ENCODE results near the gene MMD2.

- TF ChIP-seq CTCF (IDR thresholded peaks at IDR 0.05; ENCODE audit: insufficient read depth, low read length) = no peak
- no peak for TF ChIP-seq GABPA (IDR thresholded peaks at IDR 0.05; ENCODE audit: low read depth)
- TF ChIP-seq, protein P1, sequence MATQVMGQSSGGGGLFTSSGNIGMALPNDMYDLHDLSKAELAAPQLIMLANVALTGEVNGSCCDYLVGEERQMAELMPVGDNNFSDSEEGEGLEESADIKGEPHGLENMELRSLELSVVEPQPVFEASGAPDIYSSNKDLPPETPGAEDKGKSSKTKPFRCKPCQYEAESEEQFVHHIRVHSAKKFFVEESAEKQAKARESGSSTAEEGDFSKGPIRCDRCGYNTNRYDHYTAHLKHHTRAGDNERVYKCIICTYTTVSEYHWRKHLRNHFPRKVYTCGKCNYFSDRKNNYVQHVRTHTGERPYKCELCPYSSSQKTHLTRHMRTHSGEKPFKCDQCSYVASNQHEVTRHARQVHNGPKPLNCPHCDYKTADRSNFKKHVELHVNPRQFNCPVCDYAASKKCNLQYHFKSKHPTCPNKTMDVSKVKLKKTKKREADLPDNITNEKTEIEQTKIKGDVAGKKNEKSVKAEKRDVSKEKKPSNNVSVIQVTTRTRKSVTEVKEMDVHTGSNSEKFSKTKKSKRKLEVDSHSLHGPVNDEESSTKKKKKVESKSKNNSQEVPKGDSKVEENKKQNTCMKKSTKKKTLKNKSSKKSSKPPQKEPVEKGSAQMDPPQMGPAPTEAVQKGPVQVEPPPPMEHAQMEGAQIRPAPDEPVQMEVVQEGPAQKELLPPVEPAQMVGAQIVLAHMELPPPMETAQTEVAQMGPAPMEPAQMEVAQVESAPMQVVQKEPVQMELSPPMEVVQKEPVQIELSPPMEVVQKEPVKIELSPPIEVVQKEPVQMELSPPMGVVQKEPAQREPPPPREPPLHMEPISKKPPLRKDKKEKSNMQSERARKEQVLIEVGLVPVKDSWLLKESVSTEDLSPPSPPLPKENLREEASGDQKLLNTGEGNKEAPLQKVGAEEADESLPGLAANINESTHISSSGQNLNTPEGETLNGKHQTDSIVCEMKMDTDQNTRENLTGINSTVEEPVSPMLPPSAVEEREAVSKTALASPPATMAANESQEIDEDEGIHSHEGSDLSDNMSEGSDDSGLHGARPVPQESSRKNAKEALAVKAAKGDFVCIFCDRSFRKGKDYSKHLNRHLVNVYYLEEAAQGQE (IDR thresholded peaks at IDR 0.05; ENCODE audit: insufficient replicate concordance, low read depth) = no peak
- no peak for TF ChIP-seq SPI1 (IDR thresholded peaks at IDR 0.05; ENCODE audit: borderline replicate concordance, low read depth)
- TF ChIP-seq POLR2AphosphoS5 (IDR thresholded peaks at IDR 0.05; ENCODE audit: low read depth) = no peak
These were observed 101.8 kb downstream of the MMD2 start for GRCh38 chr7:4857189-4857588.

All from HL-60 (cell line).